Measurements from ENCODE around the gene ERCC5.

The ERCC5 gene

DNA sequence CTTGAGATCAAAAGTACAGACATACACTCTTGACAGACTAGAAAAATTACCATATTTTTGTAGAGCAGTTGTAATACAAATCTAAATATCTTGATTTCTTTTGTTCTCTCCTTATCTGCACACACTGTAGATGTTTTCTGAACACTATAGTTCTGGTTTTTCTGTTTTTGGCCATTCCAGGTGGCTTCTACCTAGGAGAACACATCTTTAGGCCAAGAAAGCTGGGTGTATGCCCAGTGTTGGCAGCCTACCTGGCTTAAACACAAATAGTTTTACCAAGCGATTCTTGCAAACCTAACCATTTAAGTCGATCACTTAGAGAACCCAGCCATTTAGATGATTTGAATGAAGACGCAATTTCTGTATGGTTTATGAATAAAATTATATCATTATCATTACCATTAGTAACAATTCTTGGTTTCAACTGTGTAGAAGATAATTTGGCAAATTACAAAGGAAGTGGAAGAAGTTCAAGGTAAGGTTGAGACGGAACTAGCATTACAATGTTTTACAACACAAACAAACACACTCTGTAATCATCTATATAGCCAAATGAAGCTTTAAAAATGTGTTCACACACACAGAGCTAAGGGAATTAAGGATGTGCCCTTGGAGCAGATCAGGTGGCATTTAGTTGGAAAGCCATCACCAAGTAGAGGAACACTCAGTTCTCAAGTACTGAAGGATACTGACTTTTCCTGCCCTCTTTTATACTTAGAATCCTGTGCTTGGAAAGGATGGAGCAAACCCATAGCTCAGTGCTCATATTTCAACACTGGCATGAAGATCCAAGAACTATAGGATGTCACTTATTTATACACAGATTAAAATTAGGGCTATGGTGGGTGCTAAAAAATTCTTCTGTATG lies 36.2 kb downstream of the ERCC5 start:
- DNase-seq (ENCODE audit: low read depth) = no peak

DNA sequence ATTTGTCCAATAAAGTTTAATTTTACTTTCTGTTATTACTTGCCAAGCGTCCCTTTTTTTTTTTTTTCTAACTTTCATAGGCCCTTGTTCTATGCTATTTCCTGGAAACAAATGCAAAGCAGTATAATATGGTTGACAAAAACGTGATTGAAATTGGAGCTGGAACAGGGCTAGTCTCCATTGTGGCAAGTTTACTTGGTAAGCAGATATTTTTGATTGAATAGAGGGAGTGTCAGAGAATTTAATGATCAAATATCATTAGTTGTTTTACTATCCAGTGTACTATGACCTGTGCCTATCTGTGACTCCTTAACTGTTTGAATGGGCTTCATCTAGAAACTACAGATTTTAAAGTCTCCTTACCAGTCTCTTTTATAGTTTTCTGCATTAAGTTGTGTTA lies 46.7 kb downstream of the ERCC5 start:
- no peak for DNase-seq (ENCODE audit: low read depth)

DNA sequence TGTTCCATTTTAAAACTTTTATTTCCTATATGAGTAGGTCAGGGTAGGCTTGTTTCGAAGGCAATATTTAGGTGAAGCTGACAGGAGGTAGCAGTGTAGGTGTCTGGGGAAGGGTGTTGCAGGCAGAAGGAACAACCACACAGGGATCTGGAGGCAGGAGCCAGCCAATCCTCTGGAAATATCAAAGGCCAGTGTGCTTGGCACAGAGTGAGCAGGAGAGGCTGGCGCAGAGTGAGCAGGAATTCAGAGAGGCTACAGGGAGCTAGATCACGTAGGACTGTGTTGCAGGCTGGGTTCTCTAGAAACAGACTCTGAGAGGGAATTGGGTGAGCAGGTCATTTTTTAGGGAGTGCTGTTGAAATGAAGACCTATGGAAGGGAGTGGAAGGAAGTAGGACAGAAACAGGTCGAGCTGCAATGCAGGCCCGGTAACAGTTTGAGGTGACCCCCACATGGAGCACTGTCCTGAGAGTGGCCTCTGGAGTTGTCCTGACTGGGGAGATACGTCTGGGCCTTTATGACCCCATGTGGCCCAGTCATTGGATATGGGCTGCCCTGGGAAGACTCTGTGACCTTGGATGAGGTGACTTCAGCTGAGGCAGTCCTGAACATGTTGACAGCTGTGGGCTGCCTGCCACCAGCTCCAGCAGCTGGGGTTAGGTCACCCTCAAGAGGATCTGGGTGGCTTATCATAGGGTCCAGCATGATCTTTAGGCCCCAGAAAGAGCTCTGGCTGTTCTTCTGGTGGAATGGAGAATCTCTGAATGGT lies 51.7 kb downstream of the ERCC5 start:
- no peak for DNase-seq (ENCODE audit: low read depth)

DNA sequence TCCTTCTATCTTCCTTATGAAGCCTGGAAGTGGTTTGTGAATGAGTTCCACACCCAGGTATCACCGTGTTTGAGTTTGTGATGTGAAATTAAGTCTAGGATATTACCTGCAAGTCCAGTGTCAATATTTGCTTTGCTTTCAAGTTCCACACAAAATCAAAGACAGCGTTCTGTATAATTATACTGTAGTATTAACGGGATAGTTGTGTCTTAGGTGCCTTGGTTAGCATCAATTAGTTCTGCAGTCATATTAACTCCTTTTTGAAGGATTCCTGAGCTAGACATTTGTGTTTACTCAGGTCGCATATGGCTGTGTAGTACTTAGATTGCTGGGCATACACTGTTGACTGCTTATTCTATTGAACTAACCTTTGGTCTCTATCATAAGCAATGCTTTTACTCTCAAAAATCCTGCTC lies 54.4 kb downstream of the ERCC5 start:
- DNase-seq (ENCODE audit: low read depth) = no peak

DNA sequence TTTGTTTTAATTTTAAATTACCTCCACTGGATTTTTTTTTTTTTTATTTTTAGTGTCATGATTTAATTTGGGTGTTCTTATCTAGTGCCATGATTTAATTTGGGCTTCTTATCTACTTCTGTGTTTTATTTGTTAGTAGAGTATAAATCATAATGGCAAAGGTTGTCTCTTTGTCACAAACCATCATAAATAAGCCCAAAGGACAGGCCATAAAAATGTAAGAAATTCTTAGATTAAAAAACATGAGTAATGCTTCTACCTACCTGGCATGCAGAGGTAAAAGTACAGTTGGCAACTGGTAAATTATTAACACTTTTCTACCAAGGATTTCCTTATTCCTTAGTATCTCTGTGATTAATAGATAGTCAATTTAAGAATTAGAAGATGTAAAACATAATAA lies 55.2 kb downstream of the ERCC5 start:
- no peak for DNase-seq (ENCODE audit: low read depth)

DNA sequence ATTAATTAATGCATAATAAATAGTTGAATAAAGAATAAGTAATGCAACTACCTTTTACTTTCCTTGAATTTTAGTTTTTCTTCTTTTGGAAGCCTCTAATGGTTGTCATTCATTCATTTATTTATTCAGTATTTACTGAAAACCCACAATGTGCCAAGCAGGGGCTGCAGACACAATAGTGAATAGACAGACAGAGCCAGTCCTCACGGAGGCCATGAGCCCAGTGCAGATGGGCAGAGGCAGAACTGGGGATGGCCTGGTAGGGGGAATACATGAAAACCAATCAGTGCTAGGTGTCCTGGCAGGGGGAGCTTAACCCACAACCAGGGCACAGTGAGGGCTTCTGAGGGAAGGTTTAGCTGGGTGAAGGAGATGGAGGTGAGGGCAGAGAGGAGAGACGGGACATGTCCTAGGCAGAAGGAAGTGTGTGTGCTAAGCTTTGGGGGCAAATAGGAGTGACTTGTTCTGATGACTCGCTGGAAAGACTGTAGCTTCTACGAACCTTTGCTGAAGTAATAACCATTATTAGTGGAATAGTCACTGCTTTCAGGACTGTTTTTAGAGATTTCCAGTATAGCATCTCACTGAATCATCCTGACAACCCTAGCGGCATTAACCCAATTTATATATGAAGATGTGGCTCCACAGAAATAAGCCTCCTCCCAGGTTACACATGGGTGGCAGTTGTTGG lies 55.9 kb downstream of the ERCC5 start:
- DNase-seq (ENCODE audit: low read depth) = no peak

DNA sequence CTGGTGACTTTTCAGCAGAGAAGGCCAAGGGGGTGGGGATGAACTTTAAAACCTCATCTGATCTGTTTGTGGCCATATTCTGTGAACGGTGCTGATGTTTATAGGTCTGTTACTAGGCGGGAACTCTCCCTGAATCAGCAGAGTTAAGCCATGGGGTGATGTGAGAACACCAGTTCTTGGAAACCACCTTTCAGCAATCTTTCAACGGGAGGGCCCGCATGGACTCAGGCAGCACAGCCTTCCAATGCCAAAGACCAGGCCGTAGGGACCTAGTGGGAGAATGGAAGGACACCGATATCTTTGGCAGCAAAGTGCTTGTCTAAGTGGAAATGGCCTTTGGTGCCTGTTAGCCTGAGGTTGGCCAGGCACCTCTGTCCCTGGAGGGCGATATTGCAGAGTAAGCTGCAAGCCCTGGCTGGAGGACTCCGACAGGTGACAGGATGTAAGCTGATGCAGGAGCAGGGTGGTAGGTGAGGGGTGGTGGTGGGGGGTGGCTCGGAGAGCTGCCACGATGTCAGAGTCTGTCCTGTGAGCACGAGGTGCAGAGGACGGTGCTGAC lies 57.0 kb downstream of the ERCC5 start:
- no peak for DNase-seq (ENCODE audit: low read depth)

DNA sequence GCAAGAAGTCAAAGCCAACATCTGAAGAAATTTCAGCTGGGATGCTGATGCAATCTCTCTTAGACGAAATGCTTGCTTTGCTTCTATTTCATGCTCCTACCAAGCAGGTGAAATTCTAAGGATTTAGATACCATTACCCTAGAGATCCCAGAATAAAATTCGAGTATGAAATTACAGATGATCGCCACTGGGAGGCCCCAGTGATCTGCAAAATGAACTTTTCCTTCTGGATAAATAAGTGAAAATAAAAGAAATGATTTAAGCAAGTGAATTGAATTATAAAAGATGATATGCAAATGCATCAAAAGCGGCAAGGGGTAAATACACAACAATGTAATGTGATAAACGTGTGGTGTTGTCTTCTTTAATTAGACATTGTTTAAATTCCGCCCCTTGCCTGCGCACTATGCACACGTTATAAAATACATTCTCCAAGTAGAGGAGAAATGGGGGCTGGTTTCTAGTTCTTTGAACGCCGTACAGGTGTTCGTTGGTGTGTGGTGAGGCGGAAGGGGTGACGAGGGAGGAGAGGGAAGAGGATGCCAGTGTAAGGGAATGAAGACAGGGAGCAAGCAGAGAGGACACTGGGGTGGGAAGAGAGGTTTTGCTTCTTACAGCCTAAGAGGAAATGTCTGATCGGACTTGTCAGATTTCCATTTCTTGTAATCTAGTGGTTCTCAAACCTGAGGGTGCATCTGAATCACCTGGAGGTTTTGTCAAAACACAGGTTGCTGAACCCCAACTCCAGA lies 58.0 kb downstream of the ERCC5 start:
- no peak for DNase-seq (ENCODE audit: low read depth)

DNA sequence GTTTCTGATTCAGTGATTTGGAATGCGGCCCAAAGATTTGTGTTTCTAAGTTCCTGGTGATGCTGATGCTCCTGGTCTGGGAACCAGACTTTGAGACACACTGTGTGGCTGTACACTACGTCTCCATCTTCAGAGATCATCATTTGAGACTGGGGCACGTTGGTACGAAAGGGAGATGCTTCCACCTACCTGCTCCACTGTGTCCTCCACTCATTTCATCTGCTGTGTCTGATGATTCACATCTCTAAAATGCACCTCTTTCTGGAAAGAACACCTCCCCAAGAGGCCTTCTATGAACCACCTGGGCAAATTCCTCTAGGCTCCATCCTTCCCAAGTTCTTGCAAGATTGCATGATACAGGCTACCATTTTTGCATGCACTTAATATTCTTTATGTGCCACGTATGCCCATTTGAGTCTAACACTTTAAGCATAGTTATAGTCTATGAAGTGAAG lies 58.6 kb downstream of the ERCC5 start:
- no peak for DNase-seq (ENCODE audit: low read depth)

DNA sequence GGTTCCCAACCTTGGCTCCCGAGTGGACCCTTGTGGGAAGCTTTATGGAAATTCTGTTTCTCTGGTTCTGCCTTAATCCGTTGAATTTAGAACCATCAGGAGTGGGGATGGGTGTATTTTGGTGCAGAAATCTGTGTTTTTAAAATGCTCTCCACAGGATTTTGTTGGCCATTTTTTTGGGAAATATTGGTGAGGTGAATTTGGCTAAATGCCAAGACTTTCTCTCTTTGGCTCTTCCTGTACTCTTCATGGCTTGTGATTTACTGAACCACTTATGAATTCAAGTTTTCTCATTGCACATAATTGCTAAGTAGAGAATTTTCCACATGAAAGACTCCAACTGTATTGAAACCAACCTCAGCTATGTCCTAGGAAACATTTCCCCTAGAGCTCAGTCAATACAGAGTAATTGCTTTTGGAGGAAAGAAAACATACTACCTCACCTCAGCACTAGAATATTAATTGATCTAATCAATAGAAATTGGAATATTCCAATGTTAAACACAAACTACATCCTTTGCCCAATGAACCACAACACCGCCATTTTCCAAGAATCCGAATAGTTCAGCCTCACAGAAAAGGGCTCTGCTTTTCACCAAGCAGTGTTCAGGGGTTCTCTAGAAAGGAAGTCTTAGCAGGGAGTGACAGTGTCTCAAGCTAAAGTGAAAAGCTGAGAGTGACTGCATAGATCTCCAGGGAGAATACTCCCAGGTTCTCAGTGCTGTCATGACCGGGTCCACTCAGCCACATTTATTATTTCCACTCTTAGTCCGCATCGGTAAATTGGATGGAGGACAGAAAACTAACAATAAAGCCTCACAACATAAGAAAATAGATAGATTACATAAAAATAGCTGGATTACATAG lies 60.3 kb downstream of the ERCC5 start:
- no peak for DNase-seq (ENCODE audit: low read depth)

DNA sequence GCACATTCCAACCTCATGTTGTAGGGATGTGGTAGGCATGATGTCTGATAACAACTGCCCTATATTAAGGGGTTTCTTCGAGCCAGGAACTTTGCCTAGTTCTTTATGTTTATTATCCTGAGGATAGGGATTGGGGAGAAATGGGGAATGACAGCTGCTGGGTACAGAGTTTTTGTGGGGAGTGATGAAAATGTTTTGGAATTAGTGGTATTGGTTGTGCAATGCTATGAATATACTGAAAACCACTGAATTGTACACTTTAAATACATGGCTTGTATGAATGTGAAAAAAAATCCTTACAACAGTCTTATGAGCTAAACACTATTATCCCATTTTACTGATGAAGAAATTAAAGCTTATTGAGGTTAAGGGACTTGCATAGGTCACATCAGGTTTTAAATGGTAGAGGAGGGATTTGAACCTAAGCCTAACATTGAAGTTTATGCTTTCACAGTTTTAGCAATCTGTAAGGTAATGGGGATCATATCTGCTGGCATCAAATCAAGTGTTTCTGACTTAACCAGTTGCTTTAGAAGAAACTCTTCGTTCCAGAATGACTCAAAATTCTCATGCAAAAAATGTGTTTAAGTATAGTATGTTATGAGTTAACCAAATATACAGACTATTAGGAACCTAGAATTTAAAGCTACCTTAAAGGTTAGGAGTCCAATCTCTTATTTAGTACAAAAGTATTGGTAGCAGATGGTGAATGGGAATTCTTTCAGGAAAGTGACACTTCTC lies 61.4 kb downstream of the ERCC5 start:
- DNase-seq (ENCODE audit: low read depth) = no peak

DNA sequence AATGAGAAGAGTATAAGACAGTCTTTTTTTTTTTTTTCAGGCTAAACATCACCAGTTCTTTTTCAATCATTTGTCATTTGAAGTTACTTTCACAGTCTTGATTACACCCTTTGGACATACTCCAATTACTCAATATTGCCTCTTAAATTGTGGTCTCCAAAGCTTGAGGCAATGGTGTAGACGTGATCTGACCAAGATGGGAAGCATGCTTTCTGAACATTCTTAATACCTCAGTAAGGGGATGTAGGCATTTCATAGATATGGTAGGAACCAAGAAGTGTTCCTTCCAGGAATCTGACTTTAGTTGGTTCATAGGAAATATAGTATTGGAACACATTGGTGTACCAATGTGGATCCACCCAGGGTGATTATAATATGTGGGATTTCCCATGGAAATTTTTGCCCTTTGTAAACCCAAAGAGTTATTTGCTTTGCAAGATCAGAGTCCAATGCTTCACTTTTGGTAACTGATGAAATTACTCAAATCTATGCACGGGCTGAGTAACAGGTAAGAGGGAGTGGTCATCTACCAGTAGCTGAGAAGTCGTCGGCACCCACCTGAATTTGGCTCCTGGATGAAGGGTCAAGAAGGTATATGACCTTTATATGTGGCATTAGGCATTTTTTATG lies 62.2 kb downstream of the ERCC5 start:
- no peak for DNase-seq (ENCODE audit: low read depth)

DNA sequence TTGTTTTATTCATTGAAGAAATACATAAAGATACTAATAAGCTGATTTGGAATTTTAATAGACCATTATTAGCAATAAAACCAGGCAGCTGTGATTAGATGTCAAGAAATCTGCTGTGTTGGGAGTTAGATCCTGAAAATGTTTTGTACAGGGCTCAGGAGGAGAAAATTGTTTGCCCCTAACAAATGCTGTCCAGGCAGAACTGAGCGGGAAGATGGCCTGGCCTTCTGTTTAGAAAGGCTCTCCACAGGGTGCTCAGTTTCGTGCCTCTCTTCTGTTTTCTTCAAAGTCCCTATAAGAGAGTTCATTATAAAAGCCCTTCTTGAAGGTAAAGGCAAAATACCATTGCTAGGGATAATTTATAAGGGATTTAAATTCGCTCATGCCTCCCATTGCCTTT lies 64.1 kb downstream of the ERCC5 start:
- no peak for DNase-seq (ENCODE audit: low read depth)

DNA sequence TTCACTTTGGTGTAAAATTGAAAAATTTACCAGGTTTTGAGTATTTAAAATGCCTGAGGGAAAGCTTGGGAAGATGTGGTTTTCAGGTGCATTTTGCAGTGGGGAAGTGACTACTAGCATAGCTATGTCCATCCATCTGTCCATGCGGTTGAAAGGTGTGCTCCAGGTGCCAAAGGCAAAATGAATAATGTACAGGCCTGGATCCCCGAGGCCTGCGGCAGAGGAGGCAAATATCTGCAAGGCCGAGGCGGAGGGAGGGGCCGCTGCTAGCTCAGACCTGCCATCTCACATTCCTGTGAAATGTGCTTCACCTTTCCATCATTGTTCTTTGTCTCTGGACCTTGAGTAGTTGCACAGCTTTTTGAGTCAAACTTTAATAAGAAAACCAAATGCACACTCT lies 65.5 kb downstream of the ERCC5 start:
- DNase-seq (ENCODE audit: low read depth) = no peak

DNA sequence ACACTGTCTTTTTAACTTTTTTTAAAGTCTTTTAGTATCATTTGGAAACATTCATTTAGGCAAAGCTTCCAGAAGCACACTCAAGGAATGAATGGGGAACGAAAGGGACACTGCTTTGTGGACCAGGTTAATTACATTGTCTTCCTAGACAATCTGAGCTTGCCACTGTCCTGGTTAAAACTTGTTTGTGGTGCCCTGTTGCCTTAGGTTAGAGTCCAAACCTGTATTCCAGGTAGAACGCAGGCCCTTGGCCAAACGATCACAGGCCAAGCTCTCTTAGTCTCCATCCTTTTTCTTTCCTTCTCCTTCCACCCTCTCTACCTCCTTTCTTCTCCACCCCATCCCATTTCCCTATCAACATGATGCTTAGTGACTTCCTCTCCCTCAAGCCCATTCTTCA lies 66.8 kb downstream of the ERCC5 start:
- DNase-seq (ENCODE audit: low read depth) = no peak

DNA sequence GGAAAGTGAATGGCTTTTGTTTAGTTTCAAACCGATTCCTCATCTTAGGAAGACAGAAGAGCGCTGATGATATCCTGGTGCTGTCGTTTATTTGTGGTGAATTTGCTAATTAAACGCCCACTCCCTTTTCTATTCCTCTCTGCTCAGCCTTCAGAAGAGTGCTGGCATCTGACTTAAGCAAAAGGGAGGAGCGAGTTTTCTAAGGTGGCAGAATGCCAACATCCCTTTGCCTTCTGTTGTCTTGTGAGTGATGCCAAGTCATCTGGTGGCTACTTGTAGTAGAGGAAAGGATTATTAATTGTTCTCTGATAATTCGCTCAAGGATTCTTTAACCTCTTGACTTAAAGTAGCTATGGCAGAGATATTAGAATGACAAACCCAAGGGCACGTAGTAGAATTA lies 68.1 kb downstream of the ERCC5 start:
- DNase-seq (ENCODE audit: low read depth) = no peak

DNA sequence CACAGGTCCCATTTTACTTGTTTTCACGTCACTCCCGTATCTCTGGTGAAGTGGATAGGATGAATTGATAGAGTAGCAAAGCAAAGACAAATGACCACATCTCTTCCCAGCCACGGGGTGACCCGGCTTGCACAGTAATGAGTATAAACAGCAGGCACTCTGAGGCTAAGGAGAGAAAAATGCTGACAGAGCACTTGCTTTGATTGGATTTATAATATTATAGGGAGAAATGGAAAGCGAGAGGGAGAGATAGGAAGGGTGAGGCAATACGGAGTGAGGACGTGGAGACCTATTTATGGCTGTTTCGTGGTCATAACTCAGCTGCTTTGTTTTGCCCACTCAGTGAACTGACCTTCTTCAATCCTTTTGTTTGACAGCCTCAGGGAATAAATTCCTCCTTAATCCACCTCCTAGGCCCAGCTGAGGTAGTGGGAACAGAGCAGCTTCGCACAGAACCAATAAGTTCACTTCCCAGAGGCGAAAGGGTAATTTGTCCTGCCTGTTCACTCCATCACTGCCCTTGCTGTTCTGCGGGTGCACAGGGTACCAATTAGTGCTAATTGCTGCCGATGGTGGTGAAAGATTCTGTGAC lies 68.6 kb downstream of the ERCC5 start:
- no peak for DNase-seq (ENCODE audit: low read depth)

DNA sequence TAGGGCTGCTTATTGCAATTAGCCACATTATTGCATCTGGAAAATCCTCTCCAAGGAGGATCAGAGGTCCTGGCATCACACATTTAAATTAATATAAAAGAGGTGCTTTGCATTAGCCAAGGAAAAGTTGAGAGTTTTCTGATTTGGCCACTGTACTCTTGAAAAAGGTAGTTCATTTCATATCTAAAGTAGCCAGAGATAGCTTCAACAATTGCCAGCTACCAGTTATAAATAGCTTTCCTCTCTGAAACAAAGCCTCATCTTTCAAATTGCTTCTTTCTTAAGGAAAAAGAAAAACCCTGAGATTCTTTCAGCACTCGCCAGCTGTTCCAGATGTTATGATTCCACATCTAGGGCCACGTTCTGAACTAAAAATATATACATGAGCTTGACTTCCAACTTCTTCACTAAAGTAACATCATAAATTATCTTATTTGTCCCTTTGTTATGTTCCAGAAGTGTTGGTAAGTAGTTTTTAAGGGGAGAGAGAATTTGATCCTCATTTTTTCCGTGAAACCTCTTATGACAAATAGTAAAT lies 69.6 kb downstream of the ERCC5 start:
- DNase-seq (ENCODE audit: low read depth) = no peak

DNA sequence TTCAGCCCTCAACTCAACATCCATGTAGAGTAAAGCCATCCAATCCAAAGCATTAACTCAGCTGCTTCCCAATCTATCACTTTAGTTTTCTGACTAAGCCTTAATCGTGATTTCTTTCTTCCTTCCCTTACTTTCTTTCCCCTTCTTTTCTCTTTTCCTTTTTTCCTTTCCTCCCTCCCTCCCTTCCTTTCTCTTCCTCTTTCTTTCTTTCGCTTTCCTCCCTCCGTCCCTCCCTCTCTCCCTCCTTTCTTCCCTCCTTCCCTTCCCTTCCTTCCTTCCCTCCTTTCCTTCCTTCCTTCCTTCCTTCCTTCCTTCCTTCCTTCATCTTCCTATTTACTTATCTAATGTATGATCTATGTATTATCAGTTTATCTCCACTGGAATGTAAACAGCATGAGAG lies 71.2 kb downstream of the ERCC5 start:
- no peak for DNase-seq (ENCODE audit: low read depth)

All from GM04503 (cell line).